Esophagus (tissue), 2 donors: ENCODE measurements around the gene TMA7. TPM values are rescaled to one million over a fixed set of nuclear protein-coding genes. Genes with fewer than 3 reads are reported as not detected.

Source experiments
- H3K27ac ChIP-seq, 2 donors: one replicate each; pipeline ENCODE4 v1.5.1; 2013; ENCODE audit warnings: low read depth in 2 of 2, mild to moderate bottlenecking in 2 of 2, inconsistent platforms in 1 of 2, low read length in 1 of 2, moderate library complexity in 1 of 2
- H3K27me3 ChIP-seq, 2 donors: one replicate each; pipeline ENCODE4 v1.6.1; 2013; ENCODE audit warnings: low read length in 2 of 2, control low read depth in 1 of 2, mild to moderate bottlenecking in 1 of 2; ENCODE audit not compliant: insufficient read depth in 2 of 2, control insufficient read depth in 1 of 2
- H3K36me3 ChIP-seq, 2 donors: one replicate each; pipeline ENCODE4 v1.6.1; 2013; ENCODE audit warnings: low read length in 1 of 2; ENCODE audit not compliant: control insufficient read depth in 2 of 2, insufficient read depth in 2 of 2
- H3K4me1 ChIP-seq, 2 donors: one replicate each; pipeline ENCODE4 v1.6.1; 2013; ENCODE audit warnings: low read length in 1 of 2; ENCODE audit not compliant: control insufficient read depth in 2 of 2, insufficient read depth in 2 of 2
- H3K4me3 ChIP-seq, 2 donors: one replicate each; pipeline ENCODE4 v1.5.1; 2013; ENCODE audit warnings: low read length in 2 of 2, mild to moderate bottlenecking in 2 of 2, low read depth in 1 of 2, moderate library complexity in 1 of 2
- H3K9me3 ChIP-seq, 2 donors: one replicate each; pipeline ENCODE4 v1.6.1; 2013; ENCODE audit warnings: mild to moderate bottlenecking in 2 of 2, low read depth in 1 of 2, low read length in 1 of 2, moderate library complexity in 1 of 2; ENCODE audit not compliant: control insufficient read depth in 2 of 2, insufficient read depth in 1 of 2
- whole genome bisulfite sequencing, 2 donors: extraction: QIAGEN DNeasy Blood & Tissue Kit; methylation state at CpG; one replicate each; pipeline ENCODE4 v1.1.7; 2013; 5-methylcytosine and 5-hydroxymethylcytosine counted together
- polyA plus RNA-seq, 2 donors: library from polyadenylated mRNA; stranded (reverse); fragments of 200-250 nt; gene quantifications; one replicate each; pipeline ENCODE4 v1.2.3, GENCODE V29; 2013
- donor health status: healthy with polysubstance abuse.
- donor health status: Bipolar disorder and iron deficiency.

The TMA7 gene
- polyA plus RNA-seq, 2 donors = 364 to 613 TPM

DNA sequence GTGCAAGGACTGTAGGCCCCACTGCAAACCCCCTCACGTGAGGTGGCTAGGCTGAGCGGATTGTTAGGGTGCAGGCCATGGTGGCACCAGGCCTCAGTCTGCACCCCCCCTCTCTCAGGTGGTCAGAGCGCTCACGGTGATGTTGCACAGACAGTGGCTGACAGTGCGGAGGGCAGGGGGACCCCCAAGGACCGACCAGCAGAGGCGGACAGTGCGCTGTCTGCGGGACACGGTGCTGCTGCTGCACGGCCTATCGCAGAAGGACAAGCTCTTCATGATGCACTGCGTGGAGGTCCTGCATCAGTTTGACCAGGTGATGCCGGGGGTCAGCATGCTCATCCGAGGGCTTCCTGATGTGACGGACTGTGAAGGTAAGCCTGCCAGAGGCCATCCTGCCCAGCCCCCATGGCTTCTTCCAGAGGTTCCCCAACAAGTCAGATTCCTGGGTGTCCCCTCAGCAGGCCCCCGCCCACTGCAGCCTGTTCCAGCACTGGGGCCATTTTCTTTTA, 24.7 kb downstream of the TMA7 start:
- Histone ChIP-seq H3K27me3 (no peaks in the 10 kb centered on the region), H3K9me3 (no peaks in the 10 kb centered on the region), H3K36me3 (peaks cover 20 to 36% of the 10 kb centered on the region in 2 donors), H3K4me3 (no peak overlapping the region), H3K27ac (peak overlapping the region; percentile 99 to 100), H3K4me1 (peaks cover 17 to 38% of the 10 kb centered on the region in 2 donors)
- 92 to 94% methylated on average over 17 of the region's 17 CpGs for WGBS, 2 donors

DNA sequence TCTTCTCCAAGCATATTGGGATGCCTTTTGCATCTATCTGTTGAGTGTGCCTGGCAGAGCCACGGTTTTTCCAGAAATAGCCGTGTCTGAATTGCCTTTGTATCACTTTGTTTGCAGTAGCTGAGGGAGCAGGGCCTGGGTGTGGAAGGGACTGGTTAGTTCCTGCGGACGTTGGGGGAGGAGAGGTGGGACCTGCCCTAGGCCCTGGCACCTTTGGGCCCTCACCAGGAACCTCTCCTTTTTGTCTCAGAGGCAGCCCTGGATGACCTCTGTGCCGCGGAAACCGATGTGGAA, 25.1 kb downstream of the TMA7 start:
- 21% methylated on average over 7 of the region's 7 CpGs for WGBS, 2 donors
- Histone ChIP-seq H3K4me1 (peaks cover 21 to 41% of the 10 kb centered on the region in 2 donors), H3K27me3 (no peaks in the 10 kb centered on the region), H3K36me3 (peaks cover 18 to 34% of the 10 kb centered on the region in 2 donors), H3K4me3 (no peak overlapping the region), H3K27ac (peak overlapping the region; percentile 99 to 100), H3K9me3 (no peaks in the 10 kb centered on the region)

DNA sequence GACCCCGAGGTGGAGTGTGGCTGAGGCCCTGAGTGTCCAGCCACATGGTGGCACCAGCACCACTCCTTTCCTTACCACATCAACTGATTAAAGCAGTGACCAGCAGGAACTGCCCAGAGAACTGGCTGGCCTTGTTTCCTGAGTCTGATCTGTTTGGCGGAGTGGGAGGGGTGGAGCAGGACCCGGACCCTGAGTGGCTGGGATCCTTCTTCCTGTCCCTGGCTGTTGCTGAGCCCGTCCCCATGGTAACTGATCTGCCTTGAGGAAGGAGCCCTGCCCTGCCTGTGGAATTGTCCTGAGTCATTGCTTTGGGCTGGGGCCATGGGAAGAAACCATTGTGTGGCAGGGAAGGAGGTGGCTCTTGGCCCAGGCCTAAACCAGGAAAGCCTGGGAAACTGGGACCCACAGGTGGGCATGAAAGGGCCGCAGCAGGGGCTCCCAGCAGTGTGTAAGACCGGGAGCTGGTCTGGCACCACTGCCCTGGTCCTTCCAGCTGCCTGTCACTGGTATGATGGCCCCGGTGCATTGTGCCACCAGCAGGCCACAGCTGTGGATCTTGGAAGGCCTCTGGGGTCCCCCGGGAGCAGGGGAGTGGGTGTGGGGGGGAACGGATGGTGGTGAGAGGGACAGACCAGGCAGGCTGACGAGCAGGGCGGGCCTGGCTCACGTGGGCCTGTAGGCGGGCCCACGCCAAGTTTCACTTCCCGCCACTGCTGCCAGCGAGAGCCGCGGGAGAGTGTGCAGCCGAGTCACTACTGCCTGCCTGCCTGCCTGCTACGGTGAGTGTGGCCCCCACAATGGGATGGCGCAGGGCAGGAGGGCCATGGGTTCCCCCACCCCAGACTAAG, 25.7 kb downstream of the TMA7 start:
- Histone ChIP-seq H3K27me3 (no peaks in the 10 kb centered on the region), H3K4me3 (peak overlapping the region; percentile 46 to 53), H3K4me1 (peaks cover 24 to 44% of the 10 kb centered on the region in 2 donors), H3K9me3 (no peaks in the 10 kb centered on the region), H3K27ac (peak overlapping the region; percentile 99 to 100), H3K36me3 (peaks cover 13 to 31% of the 10 kb centered on the region in 2 donors)
- WGBS, 2 donors = 2% methylated on average over 20 to 21 of the region's 21 CpGs

DNA sequence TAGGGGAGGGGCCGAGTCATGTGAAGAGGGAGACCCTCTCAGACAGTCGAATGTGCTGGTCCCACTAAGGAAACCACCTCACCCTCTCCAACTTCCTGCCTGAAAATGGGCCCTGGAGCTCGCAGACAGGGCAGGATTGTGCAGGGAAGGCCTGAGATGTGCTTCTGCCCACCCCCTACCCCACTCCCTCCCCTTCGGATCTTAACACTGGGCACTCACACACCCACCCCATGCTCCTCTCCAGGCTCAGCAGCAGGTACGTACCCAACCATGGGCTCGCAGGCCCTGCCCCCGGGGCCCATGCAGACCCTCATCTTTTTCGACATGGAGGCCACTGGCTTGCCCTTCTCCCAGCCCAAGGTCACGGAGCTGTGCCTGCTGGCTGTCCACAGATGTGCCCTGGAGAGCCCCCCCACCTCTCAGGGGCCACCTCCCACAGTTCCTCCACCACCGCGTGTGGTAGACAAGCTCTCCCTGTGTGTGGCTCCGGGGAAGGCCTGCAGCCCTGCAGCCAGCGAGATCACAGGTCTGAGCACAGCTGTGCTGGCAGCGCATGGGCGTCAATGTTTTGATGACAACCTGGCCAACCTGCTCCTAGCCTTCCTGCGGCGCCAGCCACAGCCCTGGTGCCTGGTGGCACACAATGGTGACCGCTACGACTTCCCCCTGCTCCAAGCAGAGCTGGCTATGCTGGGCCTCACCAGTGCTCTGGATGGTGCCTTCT, 26.5 kb downstream of the TMA7 start:
- Histone ChIP-seq H3K4me3 (peak overlapping the region; percentile 46 to 53), H3K4me1 (peaks cover 24 to 44% of the 10 kb centered on the region in 2 donors), H3K36me3 (peaks cover 13 to 28% of the 10 kb centered on the region in 2 donors), H3K27ac (peak overlapping the region; percentile 99 to 100), H3K27me3 (no peaks in the 10 kb centered on the region), H3K9me3 (no peaks in the 10 kb centered on the region)
- WGBS, 2 donors = 9% methylated on average over 19 of the region's 19 CpGs

DNA sequence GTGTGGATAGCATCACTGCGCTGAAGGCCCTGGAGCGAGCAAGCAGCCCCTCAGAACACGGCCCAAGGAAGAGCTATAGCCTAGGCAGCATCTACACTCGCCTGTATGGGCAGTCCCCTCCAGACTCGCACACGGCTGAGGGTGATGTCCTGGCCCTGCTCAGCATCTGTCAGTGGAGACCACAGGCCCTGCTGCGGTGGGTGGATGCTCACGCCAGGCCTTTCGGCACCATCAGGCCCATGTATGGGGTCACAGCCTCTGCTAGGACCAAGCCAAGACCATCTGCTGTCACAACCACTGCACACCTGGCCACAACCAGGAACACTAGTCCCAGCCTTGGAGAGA, 27.0 kb downstream of the TMA7 start:
- peaks cover 24 to 44% of the 10 kb centered on the region in 2 donors for H3K4me1 ChIP-seq
- WGBS, 2 donors = 42 to 57% methylated on average over 8 to 9 of the region's 9 CpGs
- peak overlapping the region; percentile 46 to 53 for H3K4me3 ChIP-seq
- peak overlapping the region; percentile 99 to 100 for H3K27ac ChIP-seq
- peaks cover 13 to 28% of the 10 kb centered on the region in 2 donors for H3K36me3 ChIP-seq
- H3K27me3 ChIP-seq = no peaks in the 10 kb centered on the region
- H3K9me3 ChIP-seq = no peaks in the 10 kb centered on the region

DNA sequence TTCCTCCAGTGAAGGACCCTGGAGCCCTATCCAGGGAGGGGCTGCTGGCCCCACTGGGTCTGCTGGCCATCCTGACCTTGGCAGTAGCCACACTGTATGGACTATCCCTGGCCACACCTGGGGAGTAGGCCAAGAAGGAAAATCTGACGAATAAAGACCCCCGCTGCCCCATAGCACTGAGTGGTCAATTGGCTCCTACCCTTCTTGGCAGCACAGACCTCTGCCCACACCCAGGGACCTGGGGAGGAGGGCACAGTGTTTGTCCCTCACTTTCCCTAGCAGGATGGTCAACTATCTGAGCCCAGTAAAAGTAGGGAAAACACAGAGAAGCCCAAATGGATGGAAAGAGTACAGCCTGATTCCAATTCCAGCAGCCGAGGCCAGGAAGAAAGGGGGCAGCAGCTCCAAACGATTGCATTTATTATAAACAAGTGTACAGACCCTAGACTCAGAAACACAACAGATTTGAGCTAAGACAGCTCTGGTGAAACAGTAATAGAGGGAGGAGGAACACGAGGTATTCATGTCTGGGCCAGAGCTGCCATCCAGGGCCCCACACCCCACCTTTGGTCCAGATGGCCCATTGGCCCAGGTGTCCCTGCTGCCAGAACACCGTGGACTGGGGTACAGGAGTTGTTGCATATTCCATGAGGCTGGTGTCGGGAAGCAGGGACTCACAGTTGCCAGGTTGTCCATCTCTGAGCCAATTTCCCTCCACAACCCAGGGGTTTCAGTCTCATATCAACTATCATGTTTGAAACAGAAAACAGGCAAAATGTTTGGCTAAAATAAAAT, 27.6 kb downstream of the TMA7 start:
- Histone ChIP-seq H3K9me3 (no peaks in the 10 kb centered on the region), H3K4me1 (peaks cover 24 to 44% of the 10 kb centered on the region in 2 donors), H3K36me3 (peaks cover 13 to 28% of the 10 kb centered on the region in 2 donors), H3K27ac (peak overlapping the region; percentile 99 to 100), H3K4me3 (peak overlapping the region in 1 of 2 donors; percentile 53), H3K27me3 (no peaks in the 10 kb centered on the region)
- WGBS, 2 donors = 50 to 53% methylated on average over 7 of the region's 7 CpGs

DNA sequence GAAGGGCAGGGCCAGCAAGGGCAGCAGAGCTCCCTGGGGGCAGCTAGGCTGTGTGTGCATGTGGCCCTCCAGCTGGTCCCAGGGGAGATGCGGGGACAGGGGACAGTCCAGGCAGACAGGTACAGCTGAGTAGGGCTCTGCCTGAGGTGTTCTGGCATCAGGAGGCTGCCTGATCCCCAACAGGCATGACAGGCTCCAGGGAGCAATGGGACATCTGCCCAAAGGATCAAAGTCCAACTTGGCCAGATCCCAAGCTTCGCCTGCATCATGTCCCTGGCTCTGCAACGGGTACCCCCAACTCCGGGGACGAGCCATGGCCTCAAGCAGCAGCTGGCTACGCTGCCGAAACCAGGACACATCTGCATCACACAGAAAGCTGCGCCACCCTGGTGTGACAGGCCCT, 28.3 kb downstream of the TMA7 start:
- Histone ChIP-seq H3K4me1 (peaks cover 24 to 46% of the 10 kb centered on the region in 2 donors), H3K27ac (peak overlapping the region in 1 of 2 donors; percentile 100), H3K36me3 (peaks cover 13 to 28% of the 10 kb centered on the region in 2 donors), H3K27me3 (no peaks in the 10 kb centered on the region), H3K9me3 (no peaks in the 10 kb centered on the region), H3K4me3 (no peak overlapping the region)
- 39 to 47% methylated on average over 8 of the region's 8 CpGs for WGBS, 2 donors

DNA sequence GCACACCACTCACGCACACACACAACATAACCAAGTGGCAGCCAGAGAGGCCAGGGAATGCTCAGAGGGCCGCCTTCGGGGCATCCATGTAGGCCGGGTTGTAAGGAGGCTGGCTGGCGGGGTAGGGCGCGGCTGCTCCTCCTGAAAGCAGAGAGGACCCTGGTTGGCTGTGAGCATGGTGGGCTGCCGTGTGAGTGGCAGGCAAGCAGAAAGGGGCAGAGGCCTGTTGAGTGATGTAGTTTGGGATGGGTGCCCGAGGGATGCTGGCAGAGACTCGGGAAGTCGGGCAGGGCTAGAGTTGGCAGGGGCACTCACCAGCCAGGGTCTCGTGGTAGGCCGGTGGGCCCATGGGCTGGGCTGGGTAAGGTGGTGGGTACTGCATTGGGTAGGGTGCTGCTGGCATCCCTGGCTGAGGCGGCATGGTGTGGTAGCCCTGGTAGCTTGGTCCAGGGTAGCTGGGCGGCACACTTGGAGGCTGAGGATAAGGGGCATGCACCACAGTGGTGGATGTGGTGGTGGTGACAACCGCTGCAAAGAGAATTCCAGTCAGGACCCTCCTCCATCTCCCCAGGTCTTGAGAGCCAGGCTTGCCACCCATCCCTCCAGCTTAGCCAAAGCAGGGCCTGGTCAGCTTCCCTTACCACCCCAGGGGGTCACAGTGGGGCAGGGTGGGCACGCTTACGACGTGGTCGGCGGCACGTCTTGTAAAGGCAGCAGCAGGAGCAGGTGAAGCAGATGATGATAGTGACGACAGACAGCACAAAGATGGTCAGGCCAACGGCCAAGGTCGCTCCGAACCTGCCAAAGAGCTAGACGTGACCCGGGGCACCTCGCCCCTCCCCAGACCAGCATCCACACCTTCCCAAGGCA, 29.2 kb downstream of the TMA7 start:
- H3K9me3 ChIP-seq = no peaks in the 10 kb centered on the region
- whole genome bisulfite sequencing, 2 donors = 65 to 69% methylated on average over 29 of the region's 29 CpGs
- no peaks in the 10 kb centered on the region for H3K27me3 ChIP-seq
- peaks cover 13 to 27% of the 10 kb centered on the region in 2 donors for H3K36me3 ChIP-seq
- peak overlapping the region in 1 of 2 donors; percentile 63 for H3K27ac ChIP-seq
- H3K4me1 ChIP-seq = peaks cover 24 to 48% of the 10 kb centered on the region in 2 donors
- no peak overlapping the region for H3K4me3 ChIP-seq
